GM20000 (cell line): ENCODE measurements around the gene CFI.

Experiments
- DNase-seq: peaks from one replicate; pipeline ENCODE4 v3.0.0; 2012; ENCODE audit warnings: low spot score
- CTCF ChIP-seq: IDR thresholded peaks from 2 replicates; pipeline ENCODE4 v1.5.1; 2012; ENCODE audit warnings: mild to moderate bottlenecking, control low read depth; ENCODE audit errors: extremely low read depth, missing control alignments

CFI gene

GRCh38 chr4:109702950-109703663 is 98.7 kb downstream of the CFI start, which contains the start of gene CASP6:
TSS of gene CASP6 (minus strand) at chr4:109703445. CDS start at chr4:109703395, 50 bp downstream.
- peak; percentile 54 for TF ChIP-seq CTCF
- peak; percentile 85 for DNase-seq

DNA sequence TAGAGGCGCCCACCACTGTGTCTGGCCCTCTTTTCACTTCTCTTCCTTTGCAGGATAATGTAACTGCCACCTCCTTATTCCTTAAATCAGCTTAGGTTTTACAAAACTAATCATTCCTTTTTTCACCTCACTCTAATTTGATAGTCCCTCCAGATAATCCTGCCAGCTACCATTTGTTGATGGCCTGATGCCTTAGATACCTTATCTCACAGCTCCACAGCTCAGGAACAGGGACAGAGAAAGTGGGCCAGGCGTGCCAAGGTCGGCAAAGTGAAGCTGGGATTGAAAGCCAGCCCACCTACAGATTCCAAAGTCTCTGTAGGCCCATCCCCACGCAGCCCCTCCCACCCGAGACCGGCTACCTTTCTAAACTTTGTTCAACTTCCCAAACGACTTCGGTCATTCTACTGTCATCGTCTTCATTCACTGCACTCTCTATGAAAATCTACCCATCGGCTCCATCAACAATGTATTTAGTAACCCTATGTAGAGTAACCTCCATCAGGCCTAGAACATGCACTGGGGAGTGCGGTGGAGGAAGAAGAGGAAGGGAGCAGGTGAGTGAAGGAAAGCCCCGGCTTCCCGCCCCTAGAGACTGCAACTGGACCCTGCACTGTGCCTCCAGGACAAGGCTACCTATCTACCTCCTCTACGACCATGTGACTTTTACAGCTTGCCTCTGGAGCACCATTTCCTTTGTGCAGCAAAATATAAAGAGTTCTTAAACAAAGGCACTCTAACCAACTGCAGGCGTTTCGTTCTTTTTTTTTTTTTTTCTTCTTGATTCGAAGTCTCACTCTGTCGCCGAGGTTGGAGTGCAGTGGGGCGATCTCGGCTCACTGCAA is 100.0 kb downstream of the CFI start:
- peak; percentile 25 for DNase-seq
- no peak for TF ChIP-seq CTCF

GRCh38 chr4:109699553-109700225 is 102.1 kb downstream of the CFI start:
- TF ChIP-seq CTCF: no peak
- DNase-seq: no peak

DNA sequence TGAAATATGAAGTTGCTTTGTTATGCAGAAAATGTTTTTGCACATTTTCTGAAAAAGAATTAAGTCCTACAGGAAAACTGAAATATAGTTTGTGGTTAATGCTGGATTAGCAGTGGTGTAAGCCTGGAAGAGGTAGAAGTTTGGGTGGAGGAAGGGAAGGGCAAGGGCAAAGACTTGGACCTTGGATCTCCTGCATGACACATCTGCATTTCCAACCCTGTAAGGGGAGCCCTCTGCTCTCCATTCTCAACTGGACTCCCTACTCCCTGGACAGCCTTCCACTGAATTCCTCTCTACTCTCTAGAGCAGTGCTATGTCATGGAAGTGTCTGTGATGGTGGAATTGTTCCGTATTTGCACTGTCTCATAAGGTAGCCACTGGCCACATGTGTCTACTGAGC is 103.1 kb downstream of the CFI start:
- no peak for DNase-seq
- TF ChIP-seq CTCF: no peak

- no peak for TF ChIP-seq CTCF
- no peak for DNase-seq
Measured at GRCh38 chr4:109691411-109691920, 110.3 kb downstream of the CFI start.
